ENCODE data around the gene RTKN.
A peak's percentile ranks its signal among the peaks of the same experiment; 100 is the strongest.

The RTKN gene

GRCh38 chr2:74414441-74414840 is 27.3 kb downstream of the RTKN start:
- no peak for DNase-seq (ENCODE audit: low read depth, low spot score)
- in situ Hi-C loops (cut with HindIII; ENCODE audit: low sequenced_read_pairs), result no loop called here
- H3K4me3 ChIP-seq (ENCODE audit: low read depth, low read length), result peak overlapping the region; percentile 43
- TF ChIP-seq CTCF (IDR thresholded peaks at IDR 0.05; ENCODE audit: low read depth, low read length), result no peak

DNA sequence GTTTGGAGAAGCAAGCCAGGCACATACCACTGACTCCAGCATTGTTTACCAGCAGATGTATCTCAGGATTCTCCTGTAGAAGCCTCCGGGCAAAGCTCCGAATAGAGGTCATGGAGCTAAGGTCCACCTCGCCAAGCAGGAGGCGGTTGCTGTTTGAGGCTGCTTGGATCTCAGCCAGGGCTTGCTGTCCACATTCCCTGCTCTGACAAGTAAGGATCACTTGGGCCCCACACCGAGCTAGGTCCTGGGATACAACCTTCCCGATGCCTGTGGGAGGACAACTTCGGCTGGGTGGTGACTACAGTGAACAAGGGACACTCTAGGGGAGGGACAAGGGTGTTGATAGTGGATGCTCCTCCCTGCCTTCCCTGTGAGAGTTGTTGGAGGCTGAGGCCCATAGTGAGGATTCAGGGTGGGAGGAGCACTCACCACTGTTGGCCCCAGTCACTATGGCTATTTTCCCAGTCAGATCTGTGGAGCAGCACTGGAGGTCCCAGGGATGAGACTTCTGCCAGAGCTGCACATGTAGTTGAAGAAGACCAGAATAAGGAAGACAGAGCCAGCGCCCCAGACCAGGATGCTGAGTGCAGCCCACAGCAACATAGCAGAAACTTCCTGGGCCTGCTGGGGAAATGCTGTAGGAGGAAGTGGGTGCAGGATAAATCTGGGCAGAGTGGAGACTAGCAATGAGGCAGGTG is 28.6 kb downstream of the RTKN start:
- H3K4me3 ChIP-seq (ENCODE audit: low read depth, low read length), result no peak overlapping the region
- in situ Hi-C loops (cut with HindIII; ENCODE audit: low sequenced_read_pairs), result no loop called here
- TF ChIP-seq CTCF (IDR thresholded peaks at IDR 0.05; ENCODE audit: low read depth, low read length), result no peak
- DNase-seq (ENCODE audit: low read depth, low spot score), result no peak

- H3K4me3 ChIP-seq (ENCODE audit: low read depth, low read length), result no peak overlapping the region
- no peak for TF ChIP-seq CTCF (IDR thresholded peaks at IDR 0.05; ENCODE audit: low read depth, low read length)
- in situ Hi-C loops (cut with HindIII; ENCODE audit: low sequenced_read_pairs), result no loop called here
- no peak for DNase-seq (ENCODE audit: low read depth, low spot score)
These were observed 34.1 kb downstream of the RTKN start for GRCh38 chr2:74407682-74408081.

GRCh38 chr2:74406035-74406434 is 35.7 kb downstream of the RTKN start:
- H3K4me3 ChIP-seq (ENCODE audit: low read depth, low read length), result no peak overlapping the region
- TF ChIP-seq CTCF (IDR thresholded peaks at IDR 0.05; ENCODE audit: low read depth, low read length), result no peak
- in situ Hi-C loops (cut with HindIII; ENCODE audit: low sequenced_read_pairs), result no loop called here
- no peak for DNase-seq (ENCODE audit: low read depth, low spot score)

DNA sequence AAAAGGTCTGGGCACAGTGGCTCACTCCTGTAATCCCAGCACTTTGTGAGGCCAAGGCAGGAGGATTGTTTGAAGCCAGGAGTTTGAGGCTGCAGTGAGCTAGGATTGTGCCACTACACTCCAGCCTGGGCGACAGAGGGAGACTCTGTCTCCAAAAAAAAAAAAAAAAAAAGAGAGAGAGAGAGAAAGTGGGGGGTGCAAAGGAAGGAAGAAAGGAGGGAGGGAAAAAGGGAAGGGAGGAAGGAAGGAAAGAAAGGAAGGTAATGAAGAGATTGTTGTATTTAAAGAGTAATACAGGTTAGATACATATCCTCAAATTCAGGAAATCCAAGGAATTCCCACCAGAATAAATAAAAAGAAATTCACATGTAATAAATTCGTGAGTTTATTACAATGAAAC is 39.8 kb downstream of the RTKN start:
- no peak for DNase-seq (ENCODE audit: low read depth, low spot score)
- H3K4me3 ChIP-seq (ENCODE audit: low read depth, low read length), result no peak overlapping the region
- no peak for TF ChIP-seq CTCF (IDR thresholded peaks at IDR 0.05; ENCODE audit: low read depth, low read length)
- in situ Hi-C loops (cut with HindIII; ENCODE audit: low sequenced_read_pairs), result no loop called here

DNA sequence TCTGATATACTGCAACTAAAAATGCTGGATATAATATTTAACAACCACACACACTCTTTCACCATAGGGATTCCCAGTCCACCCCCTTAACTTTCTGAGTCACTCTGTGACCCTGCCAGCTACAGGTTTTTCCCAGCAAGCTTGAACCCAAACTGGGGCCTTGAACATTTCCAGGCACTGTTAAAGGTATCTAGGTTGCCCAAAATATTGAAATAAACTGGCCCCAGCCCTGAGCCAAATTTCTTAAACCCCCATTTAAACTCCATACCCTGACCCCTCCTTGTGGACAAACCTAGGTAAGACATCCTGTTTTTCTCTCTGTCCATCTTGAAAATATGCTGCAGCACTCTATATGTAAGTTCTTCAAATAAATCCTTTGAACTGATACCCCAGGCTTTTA is 42.0 kb downstream of the RTKN start:
- no peak overlapping the region for H3K4me3 ChIP-seq (ENCODE audit: low read depth, low read length)
- TF ChIP-seq CTCF (IDR thresholded peaks at IDR 0.05; ENCODE audit: low read depth, low read length), result peak; percentile 56
- in situ Hi-C loops (cut with HindIII; ENCODE audit: low sequenced_read_pairs), result no loop called here
- DNase-seq (ENCODE audit: low read depth, low spot score), result peak; percentile 34

Measured in astrocyte of the spinal cord (primary cell).